KOPT-K1 (cell line): ENCODE data around the gene SERHL2.
A peak's percentile ranks its signal among the peaks of the same experiment; 100 is the strongest.
"Not testable (repeated sequence)": the region's sequence is repeated elsewhere in the genome, so short reads cannot be mapped to it uniquely, and the experiment has no call there.

Experiments
- H3K27ac ChIP-seq: fragments of 200-600 bp; sonication (generic); 2 replicates; pipeline ENCODE4 v1.5.1; 2016; ENCODE audit warnings: antibody characterized with exemption, mild to moderate bottlenecking, low read depth, low read length; ENCODE audit not compliant: poor library complexity, severe bottlenecking
- H3K36me3 ChIP-seq: fragments of 200-600 bp; sonication (generic); 2 replicates; pipeline ENCODE4 v1.5.1; 2017; ENCODE audit warnings: antibody characterized with exemption, mild to moderate bottlenecking, low read length, moderate library complexity; ENCODE audit not compliant: insufficient read depth
- H3K9me3 ChIP-seq: fragments of 200-600 bp; sonication (generic); 2 replicates; pipeline ENCODE4 v1.5.1; 2017; ENCODE audit warnings: antibody characterized with exemption, low read length, mild to moderate bottlenecking; ENCODE audit not compliant: insufficient read depth, poor library complexity, severe bottlenecking

The SERHL2 gene

DNA sequence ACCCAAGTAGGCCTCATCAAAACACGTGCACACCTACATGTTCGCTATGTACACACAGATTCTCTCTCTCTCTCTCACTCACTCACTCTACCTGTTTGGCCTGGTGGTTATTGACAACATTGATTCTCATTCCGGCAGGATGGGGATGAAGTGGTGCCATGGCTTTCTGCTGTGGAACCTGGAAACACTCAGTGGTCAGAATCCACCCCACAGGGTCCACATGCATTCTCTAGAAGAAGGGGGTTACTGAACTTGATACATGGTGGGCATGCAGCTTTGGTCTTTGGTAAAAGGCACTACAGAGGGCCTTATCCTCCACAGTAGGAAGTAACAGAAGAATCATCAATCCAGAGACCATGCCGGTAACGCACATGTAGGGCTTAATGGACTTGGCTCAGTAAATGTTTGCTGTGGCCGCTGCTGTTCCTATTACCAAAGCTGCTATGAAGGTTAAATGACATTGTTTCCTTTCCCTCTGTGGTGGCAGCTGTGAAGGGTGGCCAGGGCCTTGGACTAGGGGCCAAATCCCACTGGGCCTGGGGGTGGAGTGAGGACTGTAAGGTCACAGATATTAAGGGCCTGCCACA lies 48.2 kb downstream of the SERHL2 start:
- Histone ChIP-seq H3K27ac (no peak overlapping the region), H3K36me3 (peaks cover 98% of the 10 kb centered on the region), H3K9me3 (no peaks in the 10 kb centered on the region)

DNA sequence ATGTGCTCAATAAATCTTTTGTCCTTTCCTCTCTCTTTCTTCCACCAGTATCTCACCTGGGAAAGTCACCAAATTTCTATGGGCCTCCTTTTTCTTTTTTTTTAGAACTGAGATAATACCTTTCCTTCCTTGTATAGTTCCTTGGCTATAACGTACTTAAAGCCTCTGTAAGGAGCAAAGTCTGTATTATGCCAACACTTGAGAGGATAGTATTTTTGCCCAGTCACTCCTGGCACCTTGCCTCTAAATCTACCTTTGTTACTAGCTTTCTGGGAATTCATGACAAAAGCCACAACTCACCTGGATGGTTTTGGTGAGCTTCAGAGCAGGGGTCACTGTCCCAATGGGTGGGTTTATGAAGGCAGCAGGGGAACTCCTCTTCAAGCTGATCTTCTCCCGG lies 48.7 kb downstream of the SERHL2 start:
- no peaks in the 10 kb centered on the region for H3K9me3 ChIP-seq
- peaks cover 97% of the 10 kb centered on the region for H3K36me3 ChIP-seq

DNA sequence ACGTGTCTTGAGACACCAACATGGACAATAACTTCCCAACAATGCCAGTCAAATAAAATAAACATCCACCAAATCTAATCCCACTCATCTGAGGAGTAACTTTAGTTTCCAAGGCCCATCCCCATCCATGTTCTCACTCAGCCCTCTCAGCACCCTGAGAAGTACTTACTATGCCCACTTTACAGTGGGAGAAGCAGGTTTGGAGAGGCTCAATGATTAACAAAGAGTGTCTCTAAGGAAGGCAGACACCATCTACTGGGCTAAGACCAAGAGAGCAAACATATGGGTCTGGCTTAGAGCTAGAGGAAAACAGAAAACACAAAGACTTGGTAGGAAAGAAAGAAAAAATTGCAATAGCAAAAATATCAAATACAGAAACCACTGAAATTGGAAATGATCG lies 49.7 kb downstream of the SERHL2 start:
- H3K9me3 ChIP-seq, result no peaks in the 10 kb centered on the region
- H3K36me3 ChIP-seq, result peaks cover 91% of the 10 kb centered on the region
- no peak overlapping the region for H3K27ac ChIP-seq

More for the DNA sequence above, 48.7 kb downstream of the SERHL2 start:
- no peak overlapping the region for H3K27ac ChIP-seq

DNA sequence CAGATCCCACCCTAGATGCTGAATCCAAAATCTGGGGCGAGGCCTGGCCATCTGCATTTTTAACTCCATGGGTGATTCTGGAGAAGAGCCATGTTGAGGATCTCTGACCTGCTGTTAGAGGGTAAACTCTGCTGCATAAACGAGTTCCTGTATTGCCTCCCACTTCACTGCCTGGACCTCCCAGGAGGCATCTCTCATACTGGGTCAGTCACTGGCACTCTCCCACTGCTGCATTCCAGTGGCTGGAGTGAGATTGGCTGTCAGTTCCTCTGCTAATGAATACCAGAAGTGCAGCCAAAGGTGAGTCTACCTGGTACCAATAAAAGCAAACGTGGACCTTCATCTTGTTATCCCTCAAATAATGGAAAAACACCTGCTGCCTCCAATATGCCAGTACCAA lies 50.6 kb downstream of the SERHL2 start:
- H3K9me3 ChIP-seq, result no peaks in the 10 kb centered on the region
- H3K27ac ChIP-seq, result no peak overlapping the region
- H3K36me3 ChIP-seq, result peaks cover 91% of the 10 kb centered on the region

DNA sequence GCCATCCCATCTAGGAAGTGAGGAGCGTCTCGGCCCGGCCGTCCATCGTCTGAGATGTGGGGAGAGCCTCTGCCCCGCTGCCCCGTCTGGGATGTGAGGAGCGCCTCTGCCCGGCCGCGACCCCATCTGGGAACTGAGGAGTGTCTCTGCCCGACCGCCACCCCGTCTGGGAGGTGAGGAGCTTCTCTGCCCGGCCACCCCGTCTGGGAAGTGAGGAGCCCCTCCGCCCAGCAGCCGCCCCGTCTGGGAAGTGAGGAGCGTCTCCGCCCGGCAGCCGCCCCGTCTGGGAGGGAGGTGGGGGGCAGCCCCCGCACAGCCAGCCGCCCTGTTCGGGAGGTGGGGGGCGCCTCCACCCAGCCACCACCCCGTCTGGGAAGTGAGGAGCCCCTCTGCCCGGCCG lies 53.9 kb downstream of the SERHL2 start:
- peaks cover 90% of the 10 kb centered on the region for H3K36me3 ChIP-seq
- H3K27ac ChIP-seq, result not testable (repeated sequence)

DNA sequence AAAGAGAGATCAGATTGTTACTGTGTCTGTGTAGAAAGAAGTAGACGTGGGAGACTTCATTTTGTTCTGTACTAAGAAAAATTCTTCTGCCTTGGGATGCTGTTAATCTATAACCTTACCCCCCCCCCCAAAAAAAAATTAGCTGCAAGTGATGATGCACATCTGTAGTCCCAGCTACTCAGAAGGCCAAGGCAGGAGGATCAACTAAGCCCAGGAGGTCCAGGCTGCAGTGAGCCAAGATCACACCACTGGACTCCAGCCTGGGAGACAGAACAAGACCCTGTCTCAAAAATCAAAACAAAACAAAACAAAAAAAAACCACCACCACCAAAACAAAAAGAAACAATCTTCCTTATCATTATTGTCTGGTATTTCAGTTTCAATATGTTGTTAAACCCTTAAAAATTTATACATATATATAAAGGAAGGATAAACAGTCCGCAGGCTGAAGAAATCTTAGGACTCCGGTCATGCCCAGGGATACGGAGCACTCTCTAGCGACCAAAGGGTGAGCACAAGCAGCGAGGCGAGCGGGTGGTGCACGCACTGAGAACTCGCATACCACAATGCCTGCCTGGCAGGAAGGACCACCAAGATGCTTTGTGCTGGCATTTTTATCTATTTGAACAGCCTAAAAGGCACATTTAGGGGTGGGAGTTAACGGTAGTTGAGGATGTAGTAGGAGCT lies 54.5 kb downstream of the SERHL2 start:
- peaks cover 90% of the 10 kb centered on the region for H3K36me3 ChIP-seq
- H3K9me3 ChIP-seq, result no peaks in the 10 kb centered on the region
- no peak overlapping the region for H3K27ac ChIP-seq

More for the DNA sequence above, 53.9 kb downstream of the SERHL2 start:
- not testable (repeated sequence) for H3K9me3 ChIP-seq

DNA sequence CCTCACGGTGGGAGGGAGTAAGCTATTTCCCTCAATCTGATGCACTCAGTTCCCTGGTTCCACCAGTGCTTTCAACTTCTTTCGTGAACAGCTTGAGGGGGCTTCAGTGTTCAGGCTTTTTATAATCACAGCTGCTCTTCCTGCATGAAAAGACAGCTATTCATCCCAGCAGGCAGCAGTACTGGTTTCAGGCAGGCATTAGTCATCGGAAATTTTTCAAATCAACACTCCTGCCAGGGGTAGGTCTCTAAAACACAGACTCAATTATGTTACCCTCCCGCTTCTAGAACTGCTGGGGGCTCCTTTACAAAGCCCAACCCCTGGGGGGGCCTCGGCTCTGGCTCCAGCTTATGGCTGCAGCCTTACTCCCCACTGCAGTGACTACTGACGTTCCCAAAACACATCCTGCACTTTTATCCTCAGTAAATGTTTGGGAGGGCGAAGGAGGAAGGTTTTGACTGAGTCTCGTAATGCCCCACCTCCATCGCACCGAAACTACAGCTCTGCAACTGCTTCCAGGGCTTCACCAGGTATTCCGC lies 55.1 kb downstream of the SERHL2 start:
- H3K9me3 ChIP-seq, result no peaks in the 10 kb centered on the region
- no peak overlapping the region for H3K27ac ChIP-seq
- peaks cover 85% of the 10 kb centered on the region for H3K36me3 ChIP-seq

DNA sequence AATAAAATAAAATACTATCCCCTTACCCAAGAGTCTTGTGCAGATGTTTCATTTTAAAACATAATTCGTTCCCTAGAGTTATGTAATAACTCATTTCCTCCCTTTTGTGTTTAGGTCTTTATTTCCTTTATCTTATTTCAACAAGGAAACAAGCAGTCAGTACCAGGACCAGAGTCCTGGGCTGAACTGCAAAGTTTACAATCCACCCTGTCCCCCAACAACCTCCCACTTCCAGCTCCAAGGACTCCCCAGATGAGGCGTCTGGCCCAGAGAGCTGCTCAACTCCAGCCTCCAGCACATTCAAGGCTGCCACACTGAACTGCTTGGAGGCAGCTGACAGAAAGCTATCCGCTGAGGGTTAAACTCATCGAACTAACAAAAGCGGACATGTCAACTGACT lies 56.4 kb downstream of the SERHL2 start:
- Histone ChIP-seq H3K27ac (no peak overlapping the region), H3K9me3 (no peaks in the 10 kb centered on the region), H3K36me3 (peaks cover 72% of the 10 kb centered on the region)

DNA sequence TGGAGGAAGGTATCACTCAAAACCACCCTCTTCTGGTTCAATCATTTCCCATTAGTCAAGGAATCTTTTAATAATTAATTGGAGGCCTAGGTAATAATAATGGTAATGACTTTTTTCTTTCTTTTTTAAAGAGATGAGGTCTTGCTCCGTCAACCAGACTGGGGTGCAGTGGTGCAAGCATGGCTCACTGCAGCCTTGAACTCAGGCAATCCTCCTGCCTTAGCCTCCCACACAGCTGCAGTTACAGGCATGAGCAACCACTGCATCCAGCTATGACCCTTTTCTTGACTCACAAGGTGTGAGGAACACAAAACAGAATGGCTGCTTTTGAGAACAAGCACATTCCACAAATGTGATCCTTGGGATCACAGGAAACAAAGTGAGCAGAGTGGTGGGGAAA lies 57.3 kb downstream of the SERHL2 start:
- Histone ChIP-seq H3K9me3 (no peaks in the 10 kb centered on the region), H3K27ac (no peak overlapping the region), H3K36me3 (peaks cover 63% of the 10 kb centered on the region)

DNA sequence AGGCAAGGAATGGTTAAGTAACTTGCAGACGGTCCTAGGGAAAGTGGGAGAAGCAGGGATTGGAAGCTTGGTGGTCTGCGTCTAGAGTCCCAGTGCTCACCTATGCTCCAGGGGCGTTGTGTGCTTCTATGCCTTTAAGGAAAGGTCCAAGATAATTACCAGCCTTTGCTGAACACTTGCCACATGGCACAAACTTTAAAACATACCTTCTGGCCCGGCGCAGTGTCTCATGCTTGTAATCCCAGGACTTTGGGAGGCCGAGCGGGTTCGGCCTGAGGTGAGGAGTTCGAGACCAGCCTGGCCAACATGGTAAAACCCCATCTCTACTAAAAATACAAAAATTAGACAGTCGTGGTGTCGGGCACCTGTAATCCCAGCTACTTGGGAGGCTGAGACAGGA lies 58.6 kb downstream of the SERHL2 start:
- Histone ChIP-seq H3K36me3 (peaks cover 51% of the 10 kb centered on the region), H3K27ac (peak overlapping the region; percentile 96), H3K9me3 (no peaks in the 10 kb centered on the region)

DNA sequence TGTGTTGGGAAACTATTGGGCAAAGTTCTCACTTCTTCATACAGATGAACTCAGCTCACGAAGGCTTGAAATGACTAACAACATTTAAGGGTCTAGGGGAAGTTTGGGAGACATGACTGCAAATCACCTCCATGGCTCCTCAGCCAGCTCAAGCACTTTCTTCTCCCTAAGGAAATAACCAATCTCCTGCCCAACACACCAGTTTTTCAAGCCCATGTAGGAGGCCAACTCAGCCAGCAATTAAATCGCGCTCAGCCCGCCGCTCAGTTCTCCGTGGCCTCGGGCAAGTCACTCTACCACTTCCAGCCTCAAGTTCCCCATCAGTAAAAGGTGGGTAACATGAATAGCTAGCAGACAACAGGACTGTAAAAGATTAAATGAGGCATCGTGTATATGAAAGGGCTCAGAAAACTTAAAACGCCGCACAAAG lies 60.1 kb downstream of the SERHL2 start:
- Histone ChIP-seq H3K9me3 (no peaks in the 10 kb centered on the region), H3K27ac (peak overlapping the region; percentile 96), H3K36me3 (peaks cover 44% of the 10 kb centered on the region)

DNA sequence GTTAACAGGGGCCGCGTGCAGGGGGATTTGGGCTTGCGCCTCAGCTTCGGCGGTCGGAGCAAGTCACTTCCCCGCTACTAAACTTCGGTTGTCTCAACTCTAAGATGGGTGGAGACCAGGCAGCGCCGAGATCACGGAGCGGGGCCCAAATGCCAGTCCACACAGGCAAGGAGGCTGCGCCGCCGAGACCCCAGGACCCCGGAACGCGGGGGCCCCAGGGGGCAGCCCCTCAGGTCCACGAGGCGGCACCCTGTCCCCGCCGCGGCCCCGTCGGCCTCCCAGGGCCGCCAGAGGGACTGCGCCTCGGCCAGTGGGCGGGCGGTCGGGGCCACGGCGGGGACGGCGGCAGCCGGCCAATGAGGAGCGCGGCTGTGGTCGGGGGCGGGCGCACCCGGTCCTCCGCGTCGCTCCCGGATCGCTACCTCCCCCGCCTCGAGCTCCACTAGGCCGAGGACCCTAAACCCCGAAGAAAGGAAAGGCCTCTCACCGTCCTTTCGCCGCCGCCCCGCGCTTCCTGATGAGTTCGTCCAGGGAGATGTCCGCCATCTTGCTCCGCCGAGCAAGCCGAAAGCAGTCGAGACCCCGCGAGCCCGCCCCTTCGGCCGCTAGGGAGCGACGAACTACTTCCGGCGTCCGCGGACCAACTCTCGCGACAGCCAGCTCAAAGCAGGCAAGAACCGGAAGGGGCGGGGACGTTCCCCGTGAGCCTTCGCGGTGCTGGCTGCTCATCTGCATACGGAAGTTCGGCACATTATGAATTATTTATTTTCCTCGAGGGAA lies 60.7 kb downstream of the SERHL2 start, which contains the start of gene POLDIP3:
POLDIP3 (minus strand) TSS at position 572 of the 780 bp plus-strand sequence; CDS start at position 546, 26 bp downstream.
- Histone ChIP-seq H3K36me3 (peaks cover 44% of the 10 kb centered on the region), H3K27ac (peak within 1 kb of the TSS; percentile 96), H3K9me3 (no peaks in the 10 kb centered on the region)

DNA sequence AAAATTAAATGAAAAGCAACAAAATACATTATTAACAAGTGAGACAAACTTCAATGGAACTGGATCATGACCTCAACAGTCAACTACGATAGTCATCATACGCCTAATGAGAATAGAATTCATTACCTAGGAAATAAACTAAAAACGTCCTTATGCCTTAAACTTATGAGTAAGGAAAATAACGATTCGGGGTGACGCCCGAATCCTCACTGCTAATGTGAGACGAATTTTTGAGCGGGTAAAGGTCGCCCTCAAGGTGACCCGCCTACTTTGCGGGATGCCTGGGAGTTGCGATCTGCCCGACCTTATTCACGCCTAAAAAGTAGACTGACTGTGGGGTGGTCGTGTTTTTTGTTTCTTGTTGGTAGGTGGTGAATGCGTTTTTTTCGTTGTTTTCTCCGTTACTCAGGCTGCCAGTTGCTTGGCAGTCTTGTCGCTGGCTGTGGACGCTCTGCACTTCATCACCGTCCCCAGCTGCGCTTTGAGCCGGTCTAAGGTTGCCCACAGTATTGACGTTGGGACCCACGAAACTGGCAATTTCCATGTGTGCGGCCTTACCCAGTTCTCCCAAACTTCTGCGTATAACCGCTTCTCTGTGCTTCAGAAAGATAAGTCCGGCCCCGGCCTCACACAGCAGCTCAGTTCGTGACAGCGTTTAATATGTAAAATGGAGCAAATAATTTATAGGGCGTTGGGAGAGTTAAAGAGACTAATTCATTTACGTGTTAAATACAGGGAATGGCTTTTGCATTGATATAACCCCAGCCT lies 61.5 kb downstream of the SERHL2 start:
- Histone ChIP-seq H3K9me3 (no peaks in the 10 kb centered on the region), H3K36me3 (peaks cover 45% of the 10 kb centered on the region), H3K27ac (peak overlapping the region; percentile 96)

DNA sequence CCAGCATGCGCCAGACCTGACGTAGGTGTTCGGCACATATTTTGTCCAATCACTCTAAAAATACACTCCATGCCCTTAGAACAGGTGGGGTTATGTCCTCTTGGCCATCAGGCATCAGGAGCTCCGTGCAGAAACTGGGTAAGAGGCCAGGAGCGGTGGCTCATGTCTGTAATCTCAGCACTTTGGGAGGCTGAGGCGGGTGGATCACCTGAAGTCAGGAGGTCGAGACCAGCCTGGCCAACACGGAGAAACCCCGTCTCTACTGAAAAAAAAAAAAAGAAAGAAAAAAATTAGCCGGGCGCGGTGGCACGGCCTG lies 62.1 kb downstream of the SERHL2 start:
- Histone ChIP-seq H3K36me3 (peaks cover 42% of the 10 kb centered on the region), H3K27ac (peak overlapping the region; percentile 96)
- H3K9me3 ChIP-seq, result not testable (repeated sequence)
